ENCODE data around the gene KDF1.
A peak's percentile ranks its signal among the peaks of the same experiment; 100 is the strongest.

Gene KDF1, protein sequence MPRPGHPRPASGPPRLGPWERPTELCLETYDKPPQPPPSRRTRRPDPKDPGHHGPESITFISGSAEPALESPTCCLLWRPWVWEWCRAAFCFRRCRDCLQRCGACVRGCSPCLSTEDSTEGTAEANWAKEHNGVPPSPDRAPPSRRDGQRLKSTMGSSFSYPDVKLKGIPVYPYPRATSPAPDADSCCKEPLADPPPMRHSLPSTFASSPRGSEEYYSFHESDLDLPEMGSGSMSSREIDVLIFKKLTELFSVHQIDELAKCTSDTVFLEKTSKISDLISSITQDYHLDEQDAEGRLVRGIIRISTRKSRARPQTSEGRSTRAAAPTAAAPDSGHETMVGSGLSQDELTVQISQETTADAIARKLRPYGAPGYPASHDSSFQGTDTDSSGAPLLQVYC

DNA sequence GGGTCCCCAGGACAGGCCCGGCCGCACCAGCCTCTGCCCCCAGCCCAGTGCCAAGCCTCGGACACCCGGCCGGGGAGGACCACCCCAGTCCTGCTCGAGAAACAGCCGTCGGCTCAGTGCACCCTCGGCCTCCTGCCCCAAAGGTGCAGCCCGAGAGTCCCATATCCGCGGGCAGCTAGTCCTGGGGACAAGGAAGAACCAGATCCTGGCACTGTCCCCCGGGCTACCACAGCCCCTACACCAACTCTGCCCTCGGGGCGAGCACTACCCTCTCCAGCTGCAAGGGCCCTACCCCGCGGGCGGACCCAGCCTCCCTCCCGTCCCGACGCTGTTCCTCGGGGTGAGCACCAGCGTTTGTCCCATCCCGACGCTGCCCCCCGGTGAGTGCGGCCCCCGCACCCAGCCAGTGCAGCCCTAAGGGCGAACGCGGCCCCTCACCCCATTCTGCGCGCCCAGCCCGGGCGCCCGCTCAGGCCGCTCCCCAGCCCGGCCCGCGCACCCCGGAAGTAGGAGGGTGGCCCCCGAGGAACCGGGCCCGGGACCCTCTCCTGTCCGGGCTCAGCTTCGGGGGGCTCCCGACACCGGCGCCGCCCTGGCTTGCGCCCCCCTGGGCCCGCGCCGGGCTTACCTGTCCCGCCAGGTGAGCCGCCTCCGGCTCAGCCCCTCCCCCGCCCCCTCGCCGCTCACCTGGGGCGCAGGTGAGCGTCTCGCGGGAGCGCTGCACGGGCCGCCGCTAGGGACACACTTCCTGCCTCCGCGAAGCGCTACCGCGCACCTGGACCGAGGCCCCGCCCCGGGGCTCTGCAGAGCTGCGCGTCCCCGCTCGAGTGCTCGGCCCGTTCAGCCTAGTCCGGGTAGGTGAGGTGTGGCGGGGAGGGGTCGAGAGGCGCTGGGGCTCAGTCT lies at the start of gene KDF1:
KDF1 (minus strand) TSS at position 747 of the 903 bp plus-strand sequence. CDS start 8,088 bp downstream, outside the sequence.
- peak within 1 kb of the TSS; percentile 25 to 42 for H3K4me3 ChIP-seq (ENCODE audit: low read depth in 1 of 2, low read length in 1 of 2)
- TF ChIP-seq CTCF (IDR thresholded peaks at IDR 0.05), result no peak

DNA sequence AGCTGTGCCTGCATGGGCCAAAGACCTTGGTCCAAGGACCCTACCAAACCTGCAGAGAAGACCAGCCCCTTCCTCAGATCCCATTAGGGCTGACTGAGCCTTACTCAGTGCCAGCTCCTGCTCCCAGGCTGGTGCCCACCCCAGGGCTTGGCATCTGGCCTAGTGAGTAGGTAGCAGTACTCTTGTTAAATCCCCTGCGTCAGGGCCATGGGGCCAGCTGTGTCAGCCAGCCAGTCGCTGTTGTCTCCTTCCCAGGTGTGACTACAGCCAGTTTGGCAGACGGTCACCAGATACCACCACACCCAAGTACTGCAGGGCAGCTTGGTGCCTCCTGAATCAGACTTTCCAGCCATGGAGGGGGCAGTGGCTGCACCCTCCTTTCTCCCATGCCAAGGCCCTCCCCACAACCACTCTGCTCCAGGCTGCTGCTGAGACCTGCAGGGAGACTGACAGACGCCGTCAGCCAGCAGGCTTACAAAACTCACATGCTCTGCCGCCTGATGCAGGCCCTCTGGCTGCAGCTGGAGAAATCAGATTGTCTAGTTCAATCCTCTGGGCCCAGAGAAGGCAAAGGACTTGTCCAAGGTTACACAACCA lies 49.4 kb upstream of the KDF1 start:
- H3K9me3 ChIP-seq, result no peaks in the 10 kb centered on the region
- TF ChIP-seq CTCF (IDR thresholded peaks at IDR 0.05), result no peak
- no peaks in the 10 kb centered on the region for H3K36me3 ChIP-seq
- H3K27me3 ChIP-seq, result peaks cover 31% of the 10 kb centered on the region
- no peak overlapping the region for H3K27ac ChIP-seq
- no peak overlapping the region for H3K4me3 ChIP-seq (ENCODE audit: low read depth in 1 of 2, low read length in 1 of 2)
- H3K4me1 ChIP-seq (ENCODE audit: control insufficient read depth in 1 of 2, insufficient read depth in 1 of 2, low read depth in 1 of 2, low read length in 1 of 2), result peaks cover 13 to 14% of the 10 kb centered on the region in 2 experiments

More for the DNA sequence above, at the start of gene KDF1:
- Histone ChIP-seq H3K4me1 (ENCODE audit: control insufficient read depth in 1 of 2, insufficient read depth in 1 of 2, low read depth in 1 of 2, low read length in 1 of 2) (peaks cover 11 to 13% of the 10 kb centered on the region in 2 experiments), H3K36me3 (no peaks in the 10 kb centered on the region), H3K9me3 (no peaks in the 10 kb centered on the region), H3K27ac (no peak within 1 kb of the TSS), H3K27me3 (peaks cover 96% of the 10 kb centered on the region)

DNA sequence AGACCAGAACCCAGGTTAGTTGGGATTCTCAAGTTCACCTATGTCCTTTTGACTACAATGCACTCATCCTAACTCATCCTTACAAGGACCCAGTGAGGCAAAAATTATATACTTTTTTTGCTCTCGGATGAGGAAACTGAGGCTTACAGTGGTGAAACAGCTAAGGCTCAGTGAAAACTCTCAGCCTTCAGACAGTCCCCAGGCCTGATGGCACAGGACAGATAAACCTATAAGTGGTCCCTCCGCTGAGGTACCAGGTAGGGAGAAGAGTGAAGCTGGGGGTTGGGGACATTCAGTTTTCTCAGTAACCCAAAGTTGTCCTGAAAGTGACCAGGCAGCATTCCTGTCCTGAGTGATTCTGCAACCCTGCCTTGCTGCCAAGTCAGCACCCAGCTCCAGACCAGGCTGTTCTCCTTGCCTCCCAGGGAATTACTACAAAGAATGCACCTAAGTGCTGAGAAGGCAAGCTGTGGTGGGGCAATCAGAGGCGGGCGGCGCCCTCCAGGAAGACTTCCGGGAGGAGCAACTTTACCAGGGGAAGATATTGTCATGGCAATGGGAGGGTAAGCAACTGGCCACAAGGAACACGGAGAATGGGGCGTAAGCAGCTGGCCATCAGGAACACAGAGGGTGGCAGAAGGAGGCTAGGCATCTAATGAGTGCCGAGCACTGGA lies 47.8 kb upstream of the KDF1 start:
- TF ChIP-seq CTCF (IDR thresholded peaks at IDR 0.05), result no peak
- H3K4me3 ChIP-seq (ENCODE audit: low read depth in 1 of 2, low read length in 1 of 2), result no peak overlapping the region
- peaks cover 11 to 12% of the 10 kb centered on the region in 2 experiments for H3K4me1 ChIP-seq (ENCODE audit: control insufficient read depth in 1 of 2, insufficient read depth in 1 of 2, low read depth in 1 of 2, low read length in 1 of 2)
- H3K27ac ChIP-seq, result no peak overlapping the region
- H3K9me3 ChIP-seq, result no peaks in the 10 kb centered on the region
- no peaks in the 10 kb centered on the region for H3K36me3 ChIP-seq
- peaks cover 31% of the 10 kb centered on the region for H3K27me3 ChIP-seq

DNA sequence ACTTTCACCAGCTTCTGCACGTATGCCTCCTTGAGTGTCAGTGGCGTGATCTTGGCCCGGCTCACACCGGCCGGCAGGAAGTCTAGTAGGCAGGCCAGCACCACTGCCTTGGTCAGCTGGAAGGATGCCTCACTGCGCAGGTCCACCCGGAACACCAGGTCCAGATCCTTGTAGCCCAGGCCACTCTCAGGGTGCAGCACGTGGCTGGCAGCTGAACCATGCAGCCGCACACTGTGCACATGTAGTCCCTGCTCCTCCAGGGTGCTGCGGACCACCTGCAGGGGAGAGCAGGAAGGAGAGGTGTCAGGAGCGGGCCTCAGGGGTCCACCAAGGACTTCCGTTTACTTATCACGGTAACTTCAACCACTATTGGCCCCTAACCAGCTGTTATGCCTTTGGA lies 46.4 kb upstream of the KDF1 start:
- H3K4me3 ChIP-seq (ENCODE audit: low read depth in 1 of 2, low read length in 1 of 2), result no peak overlapping the region
- peaks cover 21% of the 10 kb centered on the region for H3K27me3 ChIP-seq

More for the DNA sequence above, 46.4 kb upstream of the KDF1 start:
- H3K9me3 ChIP-seq, result no peaks in the 10 kb centered on the region
- TF ChIP-seq CTCF (IDR thresholded peaks at IDR 0.05), result no peak
- H3K36me3 ChIP-seq, result no peaks in the 10 kb centered on the region
- peaks cover 14 to 15% of the 10 kb centered on the region in 2 experiments for H3K4me1 ChIP-seq (ENCODE audit: control insufficient read depth in 1 of 2, insufficient read depth in 1 of 2, low read depth in 1 of 2, low read length in 1 of 2)
- no peak overlapping the region for H3K27ac ChIP-seq

Measured in neutrophil (primary cell).